COLO668 (cell line): ENCODE results near the gene BTBD16.
A peak's percentile ranks its signal among the peaks of the same experiment; 100 is the strongest.

Source experiments
- DNase-seq: peaks from one replicate; lab custom pipeline; 2025; ENCODE audit not compliant: unreplicated experiment; lab: John Stamatoyannopoulos, UW

Gene BTBD16

DNA sequence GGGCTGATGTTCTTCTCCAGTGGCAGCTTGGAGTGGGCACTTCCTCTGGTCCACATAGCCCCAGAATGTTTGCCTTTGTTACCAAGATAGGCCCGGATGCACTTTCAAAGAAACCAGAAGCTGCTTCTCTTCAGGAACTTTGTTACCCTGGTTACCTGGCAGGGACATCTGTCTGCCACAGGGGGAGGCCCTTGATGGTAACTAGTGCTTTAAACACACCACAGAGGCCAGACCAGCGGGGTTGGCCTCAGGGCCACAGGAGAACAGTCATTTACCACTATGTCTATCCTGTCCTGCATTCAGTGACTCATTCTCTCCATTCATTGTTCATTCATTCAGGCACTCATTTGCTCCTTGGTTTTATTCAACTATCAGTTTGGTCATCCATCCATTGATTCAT lies 91.5 kb downstream of the BTBD16 start:
- no peak for DNase-seq

DNA sequence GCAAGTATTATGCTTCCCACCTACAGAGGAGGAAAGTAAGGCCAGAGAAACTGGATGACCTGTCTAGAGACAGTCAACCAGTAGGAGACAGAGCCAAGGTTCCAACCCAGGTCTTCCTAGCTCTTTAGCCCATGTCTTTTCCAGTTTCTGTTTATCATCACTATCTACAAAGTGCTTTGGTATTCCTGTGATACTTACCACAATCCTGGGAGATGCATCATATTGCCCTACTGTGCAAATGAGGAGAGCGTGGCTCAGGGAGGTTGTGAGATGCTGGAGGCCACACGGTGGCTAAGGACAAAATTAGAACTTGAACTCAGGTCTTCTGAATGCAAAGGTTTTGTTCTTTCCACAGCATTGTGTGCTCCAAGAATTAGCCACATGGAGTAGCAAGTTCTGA lies 92.2 kb downstream of the BTBD16 start:
- DNase-seq: no peak

DNA sequence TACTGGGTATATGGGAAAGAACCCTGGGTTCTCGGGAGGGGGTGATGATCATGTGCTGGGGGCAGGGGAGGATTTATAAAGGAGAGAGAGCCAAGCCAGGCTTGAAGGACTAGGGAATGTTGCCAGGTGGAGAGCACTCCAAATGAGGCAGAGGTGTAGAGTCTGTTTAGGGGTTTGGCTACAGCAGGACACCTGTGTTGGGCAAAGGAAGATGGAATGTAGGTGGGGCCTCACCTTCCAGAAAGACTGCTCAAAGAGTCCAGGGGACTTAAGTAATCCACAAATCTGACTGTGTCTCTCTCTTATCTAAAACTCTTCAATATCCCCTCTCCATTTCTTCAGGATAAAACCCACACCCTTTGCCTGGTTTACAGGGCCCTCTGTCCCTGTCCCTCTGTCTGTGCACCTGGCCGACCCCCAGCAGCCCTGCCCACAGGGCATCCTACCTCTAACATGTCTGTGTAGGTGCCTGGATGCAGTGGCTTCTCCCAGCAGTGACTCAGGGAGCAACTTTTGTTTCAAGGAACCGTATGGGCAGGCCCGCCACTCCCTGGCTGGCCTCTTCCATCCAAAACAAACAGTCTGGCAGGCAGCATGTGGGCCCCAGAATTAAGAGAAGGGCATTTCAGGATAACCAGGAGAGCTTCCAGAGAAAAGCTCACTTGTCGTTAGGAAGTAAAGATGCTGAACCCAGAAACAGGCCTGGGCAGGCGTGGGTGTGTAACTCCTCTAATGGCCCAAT lies 92.8 kb downstream of the BTBD16 start:
- no peak for DNase-seq

DNA sequence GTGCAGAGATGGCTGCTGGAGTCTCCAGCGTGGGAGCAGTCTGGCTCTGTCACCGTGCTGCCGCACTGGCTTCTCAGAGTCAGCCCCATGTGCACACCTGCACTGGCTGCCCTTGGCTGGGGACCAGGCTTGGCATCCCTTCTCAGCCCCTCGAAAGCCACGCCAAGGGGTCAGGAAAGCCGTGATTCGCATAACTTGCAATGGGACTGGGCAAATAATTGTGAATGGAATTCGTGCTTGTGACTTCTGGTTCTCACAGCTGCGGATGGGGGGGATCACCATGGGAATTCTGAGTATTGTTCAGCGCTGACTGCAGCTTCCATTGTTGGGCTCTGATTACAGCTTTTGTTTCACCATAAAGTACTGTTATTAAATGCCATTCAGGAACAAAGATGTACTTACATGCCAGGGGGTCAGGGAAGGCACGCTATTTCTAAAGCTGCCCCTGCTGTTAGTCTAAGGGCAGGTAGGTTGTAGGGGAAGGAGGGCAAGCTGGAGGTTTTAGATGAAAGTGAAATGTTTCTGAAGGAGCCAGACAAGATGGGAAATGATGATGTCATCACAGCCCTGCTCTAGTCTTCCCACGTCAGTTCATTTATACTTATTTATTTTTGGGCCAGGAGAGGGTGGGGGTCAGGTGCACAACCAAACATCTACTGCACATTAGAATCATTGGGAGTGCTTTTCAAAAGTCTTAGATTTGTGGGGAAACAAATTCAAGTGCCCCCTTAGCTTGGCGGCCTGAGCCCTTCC lies 97.6 kb downstream of the BTBD16 start:
- DNase-seq: no peak

DNA sequence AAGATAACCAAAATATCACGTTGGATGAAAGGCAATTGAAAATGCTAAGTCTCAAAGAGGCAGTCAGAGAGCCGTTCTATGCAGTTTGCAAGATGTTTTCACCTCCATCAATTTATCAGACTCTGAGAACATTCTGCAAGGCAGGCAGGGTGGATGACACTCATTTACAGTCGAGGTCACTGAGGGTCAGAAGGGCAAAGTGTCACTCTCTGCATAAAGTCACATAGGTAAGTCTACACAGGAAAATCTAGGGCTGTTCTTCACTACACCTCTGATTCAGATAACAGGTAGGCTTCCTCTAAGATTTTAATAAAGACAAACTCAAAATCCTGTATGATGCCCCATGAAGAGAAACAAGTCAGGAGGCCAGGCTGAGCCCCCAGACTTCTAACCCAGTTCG lies 102.0 kb downstream of the BTBD16 start:
- no peak for DNase-seq

DNA sequence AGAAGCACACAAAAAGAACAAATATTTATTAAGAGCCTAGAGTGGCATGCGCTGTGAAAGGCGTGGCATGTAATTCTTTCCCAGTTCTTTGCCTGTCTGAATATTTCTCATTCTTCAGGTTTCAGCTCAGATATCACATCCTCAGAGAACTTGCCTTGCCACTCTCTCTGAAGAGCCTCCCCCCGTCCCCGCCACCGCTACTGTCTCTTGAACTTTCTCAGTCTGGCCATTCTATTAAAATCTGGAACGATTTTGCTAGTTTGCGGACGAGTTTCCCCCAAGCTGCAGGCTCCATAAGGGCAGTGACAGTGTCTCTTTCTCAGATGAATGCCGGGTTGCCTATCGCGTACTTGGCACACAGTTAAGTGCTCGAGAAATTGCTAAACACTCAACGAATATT lies 102.6 kb downstream of the BTBD16 start:
- DNase-seq: peak; percentile 3

GRCh38 chr10:122374237-122374858 lies 103.3 kb downstream of the BTBD16 start, which contains the start of gene PLEKHA1:
Gene PLEKHA1, plus strand, starts transcription at chr10:122374708. Its CDS starts 18,493 bp downstream, at chr10:122393201.
- DNase-seq: peak; percentile 96

DNA sequence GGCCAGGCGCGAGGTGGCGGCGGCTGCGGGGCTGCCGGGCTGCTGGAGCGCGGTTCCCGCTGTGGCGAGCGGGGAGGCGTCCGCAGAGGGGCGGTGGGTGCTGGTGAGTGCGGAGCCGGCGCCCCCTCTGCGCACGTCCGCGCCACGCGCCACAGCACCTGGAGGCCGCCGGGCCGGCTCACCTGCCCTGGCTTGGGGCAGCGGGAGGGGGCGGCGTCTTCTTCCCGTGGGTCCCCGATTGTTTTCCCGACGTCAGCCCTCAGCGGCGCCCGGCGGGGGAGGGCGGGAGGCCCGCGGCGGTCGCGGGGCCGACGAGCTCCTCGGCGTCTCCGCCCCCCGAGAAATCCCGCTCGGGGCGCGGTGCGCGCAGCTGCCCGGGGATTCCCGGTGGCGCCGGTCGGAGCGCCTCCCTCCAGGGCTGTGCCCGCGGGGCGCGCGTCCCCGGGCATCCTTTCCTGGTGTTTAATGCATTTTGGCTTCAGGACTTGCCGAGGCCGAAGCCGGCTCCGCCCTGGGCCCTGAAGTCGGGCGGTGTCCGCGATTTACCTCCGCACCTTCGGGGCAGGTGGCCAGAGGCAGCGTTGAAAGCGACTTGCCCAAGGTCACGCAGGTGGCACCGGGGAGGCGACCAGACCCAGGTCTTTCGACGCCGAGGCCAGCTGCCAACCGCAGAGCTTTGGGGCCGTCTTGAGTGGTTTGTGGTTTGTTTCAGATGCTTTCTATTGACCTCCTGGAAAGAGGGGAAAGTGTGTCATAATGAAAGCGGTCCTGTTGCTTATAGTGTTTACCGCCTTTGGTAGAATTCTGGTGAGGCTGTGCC lies 104.0 kb downstream of the BTBD16 start:
- peak; percentile 84 for DNase-seq

GRCh38 chr10:122375679-122376160 lies 104.6 kb downstream of the BTBD16 start:
- DNase-seq: no peak

- DNase-seq: peak; percentile 1
Observed at GRCh38 chr10:122376364-122376961, 105.4 kb downstream of the BTBD16 start.

GRCh38 chr10:122379041-122379440 lies 107.9 kb downstream of the BTBD16 start:
- no peak for DNase-seq

- DNase-seq: no peak
Observed at GRCh38 chr10:122379537-122379936, 108.4 kb downstream of the BTBD16 start.

GRCh38 chr10:122380703-122381102 lies 109.6 kb downstream of the BTBD16 start:
- no peak for DNase-seq

- DNase-seq: no peak
Observed at GRCh38 chr10:122381680-122382079, 110.6 kb downstream of the BTBD16 start.

GRCh38 chr10:122386514-122386913 lies 115.4 kb downstream of the BTBD16 start:
- no peak for DNase-seq

DNA sequence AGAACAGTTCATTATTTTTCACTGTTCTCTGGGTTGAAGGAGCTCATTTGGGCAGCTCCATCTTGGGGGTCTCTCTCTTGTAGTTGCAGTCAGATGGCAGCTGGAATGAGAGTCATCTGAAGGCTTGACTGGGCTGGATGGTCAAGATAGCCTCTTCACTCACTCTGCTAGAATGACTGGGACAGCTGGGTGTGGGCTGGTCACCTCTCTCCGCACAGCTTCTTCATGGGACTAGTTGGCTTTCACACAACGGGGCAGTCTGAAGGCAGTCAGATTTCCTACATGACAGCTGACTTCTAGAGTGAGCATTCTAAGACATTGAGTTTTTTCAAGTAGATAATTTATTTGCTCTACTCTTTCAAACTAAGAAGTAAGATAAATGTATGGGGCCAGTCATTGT lies 116.5 kb downstream of the BTBD16 start:
- DNase-seq: no peak
